ENCODE data around the gene OGFOD1.

GRCh38 chr16:56428091-56428490 is 23.3 kb upstream of the OGFOD1 start:
- TF ChIP-seq CTCF (IDR thresholded peaks at IDR 0.05; ENCODE audit: insufficient read depth, low read length) (no peak), REST (IDR thresholded peaks at IDR 0.05; ENCODE audit: insufficient replicate concordance, low read depth) (no peak), POLR2AphosphoS5 (IDR thresholded peaks at IDR 0.05; ENCODE audit: low read depth) (no peak), SPI1 (IDR thresholded peaks at IDR 0.05; ENCODE audit: borderline replicate concordance, low read depth) (no peak)
